Right cardiac atrium (tissue), 5 donors: ENCODE measurements around the gene AKTIP. TPM values are rescaled to one million over a fixed set of nuclear protein-coding genes. Genes with fewer than 3 reads are reported as not detected.
A peak's percentile ranks its signal among the peaks of the same experiment; 100 is the strongest.

Experiments
- ATAC-seq, 2 donors: fragments of 200-7000 bp; cut with Tn5 transposase; one replicate each; pipeline versions ENCODE4 v1.8.0 to v1.9.1; 2020; ENCODE audit warnings: moderate library complexity in 2 of 2, mild to moderate bottlenecking in 1 of 2
- DNase-seq, 3 donors: peaks; one replicate each; pipeline ENCODE4 v3.0.0-alpha.2; 2020
- H3K27ac ChIP-seq: one replicate; pipeline ENCODE4 v1.5.1; 2013; ENCODE audit warnings: mild to moderate bottlenecking, low read length, control low read depth, moderate library complexity
- H3K27me3 ChIP-seq: one replicate; pipeline ENCODE4 v1.6.1; 2013; ENCODE audit not compliant: control insufficient read depth, insufficient read depth
- H3K4me1 ChIP-seq: one replicate; pipeline ENCODE4 v1.6.1; 2013; ENCODE audit warnings: low read length; ENCODE audit not compliant: control insufficient read depth, insufficient read depth
- H3K4me3 ChIP-seq: one replicate; pipeline ENCODE4 v1.5.1; 2013; ENCODE audit warnings: low read length, control low read depth
- H3K9me3 ChIP-seq: one replicate; pipeline ENCODE4 v1.6.1; 2013; ENCODE audit warnings: low read length; ENCODE audit not compliant: control insufficient read depth
- WGBS: extraction: QIAGEN DNeasy Blood & Tissue Kit; methylation state at CpG from one replicate; pipeline ENCODE4 v1.1.7; 2013; 5-methylcytosine and 5-hydroxymethylcytosine counted together
- intact Hi-C, 4 donors: fragments of 100-400 bp; cut with DNase I; formaldehyde crosslinking; loops; one replicate each; pipeline versions ENCODE4 v1.11.0 to v1.14.0; 2022 to 2023
- polyA plus RNA-seq: library from polyadenylated mRNA; stranded (reverse); fragments of 200-250 nt; gene quantifications from one replicate; pipeline ENCODE4 v1.2.3, GENCODE V29; 2013
- total RNA-seq, 4 donors: library from RNA; stranded (reverse); fragmentation: NEBNext Ultra II Directional; extraction: Animal tissue kit (Norgen Biotek cat#: 25700); gene quantifications; one replicate each; pipeline ENCODE4 v1.2.1, GENCODE V29; 2021
- donor health status: healthy with polysubstance abuse.
- donor health status: DM: no; HTN: yes; CAD: no.
- donor health status: DM: no; HTN: no; CAD: no.
- donor health status: DM: no; HTN: yes; CAD: no; lungs with severe emphysema.
- donor health status: DM: yes; HTN: yes; CAD: no.

Gene AKTIP
- total and polyA plus RNA-seq, 5 donors: 49.5 to 74.7 (median 69.4) TPM

DNA sequence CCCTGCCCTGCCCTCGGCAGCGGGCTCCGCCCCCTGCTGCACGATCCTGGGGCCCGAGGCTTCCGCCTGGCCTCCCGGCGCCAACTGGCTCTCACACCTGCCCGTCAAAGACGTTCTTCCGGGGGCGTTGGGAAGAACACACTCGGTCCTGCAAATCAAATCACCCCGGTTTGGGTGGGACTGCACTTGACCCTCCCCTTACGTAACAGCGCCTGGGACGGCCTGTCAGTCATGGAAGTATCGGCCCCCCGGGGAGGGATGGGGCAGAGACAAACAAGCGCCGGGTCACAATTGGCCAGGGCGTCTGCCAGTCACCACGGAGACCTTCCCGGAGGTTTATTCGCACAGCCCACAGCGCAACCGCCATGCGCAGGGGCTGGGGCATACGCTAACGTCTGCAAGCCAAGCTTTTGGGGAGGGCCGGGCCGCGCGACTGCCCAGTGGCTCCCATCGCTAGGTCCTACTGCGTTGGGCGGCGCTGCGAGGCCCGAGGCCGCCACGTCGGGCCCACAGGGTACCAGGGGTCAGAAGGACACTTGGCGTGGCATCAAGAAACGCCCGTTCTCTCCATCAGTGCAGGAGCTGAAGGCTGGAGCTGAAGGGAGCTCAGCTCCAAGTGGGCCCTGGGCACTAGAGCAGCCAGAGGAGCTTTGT lies 388 bp upstream of the AKTIP start:
- peak; percentile 100 for DNase-seq
- Histone ChIP-seq H3K4me3 (peak overlapping the region; percentile 57), H3K9me3 (no peaks in the 10 kb centered on the region), H3K4me1 (peaks cover 12% of the 10 kb centered on the region), H3K27me3 (no peaks in the 10 kb centered on the region), H3K27ac (peak overlapping the region; percentile 100)
- peak; percentile 95 to 96 for ATAC-seq
- under 1% methylated on average over 46 of the region's 46 CpGs for WGBS
- intact Hi-C loops: no loop called here

DNA sequence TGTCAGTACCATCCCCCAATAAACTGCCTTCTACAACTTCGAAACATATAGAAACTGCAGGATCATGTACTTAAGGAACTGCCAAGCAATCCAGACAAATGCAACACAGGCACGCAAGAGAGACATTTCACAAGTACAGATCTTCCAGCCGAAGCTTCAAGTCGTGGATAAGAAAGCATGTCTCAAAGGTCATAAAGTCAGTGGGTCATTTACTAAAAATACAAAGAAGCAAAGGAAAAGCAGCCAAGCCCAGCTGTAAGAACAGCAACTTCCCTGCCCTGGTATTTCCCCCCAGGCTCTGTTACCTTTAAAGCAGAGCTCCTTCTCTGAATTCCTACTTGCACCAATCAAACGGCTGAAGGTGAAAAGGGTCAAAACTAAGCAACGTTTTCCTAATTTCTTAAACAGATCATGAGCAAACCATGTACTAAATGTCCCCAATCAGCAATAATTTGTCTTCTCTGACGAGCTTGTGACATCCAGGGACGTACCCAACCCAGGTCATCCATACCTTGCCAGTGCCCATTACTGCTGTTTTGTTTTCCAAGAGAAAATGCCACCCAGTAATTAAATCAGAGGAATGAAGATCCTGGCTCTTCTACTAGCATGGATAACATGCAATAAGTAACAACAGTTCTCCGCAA lies 1.7 kb downstream of the AKTIP start:
- no peak for DNase-seq
- no peak for ATAC-seq
- intact Hi-C loops: no loop called here
- H3K9me3 ChIP-seq: no peaks in the 10 kb centered on the region
- H3K4me3 ChIP-seq: peak overlapping the region; percentile 57
- no peaks in the 10 kb centered on the region for H3K27me3 ChIP-seq
- WGBS: 44% methylated on average over 9 of the region's 9 CpGs
- peaks cover 12% of the 10 kb centered on the region for H3K4me1 ChIP-seq
- H3K27ac ChIP-seq: peak overlapping the region; percentile 25

DNA sequence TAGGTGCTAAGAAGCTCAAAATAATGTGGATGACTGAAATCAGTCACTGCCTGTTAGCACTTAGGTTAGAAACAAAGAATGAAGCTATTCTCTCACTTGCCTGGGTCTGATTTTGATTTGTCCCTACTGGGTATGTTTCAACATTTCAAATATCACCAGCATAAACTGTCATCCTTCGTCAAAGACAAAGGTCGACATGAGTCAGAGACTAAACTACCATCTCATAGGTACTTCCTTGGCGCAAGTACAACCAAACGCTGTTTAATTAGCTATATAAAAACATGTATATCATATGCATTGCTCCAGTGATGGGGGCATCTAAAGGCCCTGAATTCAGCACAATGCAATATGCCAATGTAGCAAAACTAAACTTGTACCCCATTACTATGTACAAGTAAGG lies 4.0 kb downstream of the AKTIP start:
- Histone ChIP-seq H3K4me3 (no peak overlapping the region), H3K27ac (no peak overlapping the region), H3K9me3 (no peaks in the 10 kb centered on the region), H3K27me3 (no peaks in the 10 kb centered on the region), H3K4me1 (peaks cover 4% of the 10 kb centered on the region)
- WGBS: 90% methylated on average over 4 of the region's 4 CpGs
- DNase-seq (no peak), ATAC-seq (no peak)
- intact Hi-C loops: no loop called here

DNA sequence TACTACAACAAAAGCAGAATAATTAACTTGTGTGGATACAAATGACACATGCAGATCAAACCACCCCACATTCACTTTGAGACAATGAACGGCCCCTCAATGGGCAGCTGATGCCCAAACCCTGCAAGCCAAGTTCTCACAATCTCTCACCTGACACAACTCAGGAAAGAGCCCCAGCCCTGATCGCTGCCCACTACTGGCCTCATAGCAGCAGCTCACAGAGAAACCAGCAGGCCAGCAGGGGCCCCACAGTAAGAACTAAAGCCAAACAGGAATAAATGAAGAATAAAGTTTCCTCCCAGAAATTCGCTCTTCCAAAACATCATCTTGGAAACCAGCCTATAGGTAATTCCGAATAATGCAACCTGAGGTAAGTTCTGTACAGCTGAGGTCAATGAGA lies 7.7 kb downstream of the AKTIP start:
- DNase-seq (no peak), ATAC-seq (no peak)
- H3K27ac ChIP-seq: no peak overlapping the region
- H3K4me1 ChIP-seq: no peaks in the 10 kb centered on the region
- H3K9me3 ChIP-seq: no peaks in the 10 kb centered on the region
- intact Hi-C loops: no loop called here
- no peaks in the 10 kb centered on the region for H3K27me3 ChIP-seq
- H3K4me3 ChIP-seq: no peak overlapping the region
- 91% methylated on average over 4 of the region's 4 CpGs for WGBS

DNA sequence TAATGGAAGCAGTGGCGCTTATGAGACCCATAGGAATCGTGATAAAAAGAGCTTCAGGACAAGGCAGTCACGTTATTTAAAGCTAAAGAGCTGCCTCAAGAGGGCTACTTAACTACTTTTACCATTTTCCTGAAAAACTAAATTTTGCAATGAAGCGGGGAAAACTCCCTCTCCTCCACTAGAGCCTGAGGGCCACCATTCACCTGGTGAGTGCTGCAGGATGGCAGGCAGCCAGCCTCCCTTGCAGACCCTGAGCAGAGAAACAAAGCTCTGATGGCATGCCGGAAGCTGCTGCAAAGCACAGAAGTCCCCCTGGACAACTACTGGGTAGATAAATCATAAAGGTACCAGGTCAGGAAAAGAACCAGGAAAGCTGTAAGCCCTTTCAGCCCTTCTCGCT lies 8.4 kb downstream of the AKTIP start:
- ATAC-seq (no peak), DNase-seq (no peak)
- WGBS: 93% methylated on average over 6 of the region's 6 CpGs

DNA sequence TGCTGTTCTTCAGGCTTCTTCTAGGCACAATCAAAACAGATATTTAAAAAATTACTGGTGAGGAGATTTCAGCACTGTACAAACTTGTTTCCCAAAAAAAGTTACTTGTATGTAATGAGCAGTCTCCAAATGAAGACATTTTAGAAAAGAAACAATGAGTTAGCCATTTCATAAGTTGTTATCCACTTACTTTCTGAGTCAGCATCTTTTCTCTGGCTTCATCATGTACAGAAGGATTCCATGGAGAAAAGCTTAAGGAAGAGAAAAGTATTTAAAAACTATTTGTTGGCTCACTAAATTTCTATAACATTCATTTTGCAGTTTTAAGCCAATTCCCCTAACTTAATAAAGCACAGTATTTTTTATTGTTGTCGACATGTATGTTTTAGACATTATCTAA lies 10.5 kb downstream of the AKTIP start:
- intact Hi-C loops: no loop called here
- H3K27ac ChIP-seq: no peak overlapping the region
- 91% methylated on average over 1 of the region's 1 CpG for WGBS
- H3K4me3 ChIP-seq: no peak overlapping the region
- no peaks in the 10 kb centered on the region for H3K27me3 ChIP-seq
- no peaks in the 10 kb centered on the region for H3K9me3 ChIP-seq
- no peak for ATAC-seq
- H3K4me1 ChIP-seq: no peaks in the 10 kb centered on the region
- no peak for DNase-seq

More for the DNA sequence above, 8.4 kb downstream of the AKTIP start:
- H3K27ac ChIP-seq: no peak overlapping the region
- H3K4me3 ChIP-seq: no peak overlapping the region
- no peaks in the 10 kb centered on the region for H3K27me3 ChIP-seq
- no peaks in the 10 kb centered on the region for H3K4me1 ChIP-seq
- intact Hi-C loops: no loop called here
- no peaks in the 10 kb centered on the region for H3K9me3 ChIP-seq

DNA sequence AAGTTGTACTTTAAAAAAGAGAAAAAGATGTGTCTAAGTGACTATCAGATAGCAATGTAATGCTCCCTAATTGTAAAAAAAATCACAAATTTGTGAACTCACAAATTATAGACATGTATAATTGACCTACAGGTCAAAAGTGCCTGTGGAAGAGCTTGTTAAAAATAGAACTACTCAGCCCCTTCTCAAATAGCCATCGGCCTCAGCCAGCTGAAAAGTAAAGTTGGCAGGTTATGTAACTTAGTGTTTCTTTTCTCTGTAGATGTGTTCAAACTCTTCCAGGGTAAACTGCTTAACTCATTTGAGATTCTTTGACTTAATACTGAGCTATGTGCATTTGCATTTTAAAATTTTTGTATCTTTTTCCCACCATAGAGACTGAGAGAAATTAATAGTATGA lies 13.3 kb downstream of the AKTIP start:
- intact Hi-C loops: no loop called here
- H3K4me1 ChIP-seq: no peaks in the 10 kb centered on the region
- H3K27ac ChIP-seq: no peak overlapping the region
- DNase-seq: no peak
- ATAC-seq: no peak
- no peaks in the 10 kb centered on the region for H3K27me3 ChIP-seq
- H3K4me3 ChIP-seq: no peak overlapping the region
- H3K9me3 ChIP-seq: no peaks in the 10 kb centered on the region
- 50% methylated on average over 1 of the region's 1 CpG for WGBS

DNA sequence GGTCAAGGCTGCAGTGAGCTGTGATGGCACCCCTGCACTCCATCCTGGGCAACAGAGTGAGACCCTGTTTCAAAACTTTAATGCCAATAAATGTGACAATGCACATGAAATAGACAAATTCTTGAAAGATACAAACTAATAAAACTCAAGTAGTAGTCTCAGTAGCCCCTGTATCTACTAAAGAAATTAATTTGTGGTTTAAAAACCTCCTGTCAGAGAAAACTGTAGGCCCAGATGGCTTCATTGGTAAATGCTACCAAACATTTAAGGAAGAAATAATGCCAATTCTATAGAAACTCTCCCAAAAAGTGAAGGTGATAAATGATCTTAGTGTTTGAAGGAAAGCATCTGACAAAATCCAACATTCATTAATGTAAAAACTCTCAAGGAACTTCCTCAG lies 16.8 kb downstream of the AKTIP start:
- ATAC-seq (no peak), DNase-seq (no peak)
- no peak overlapping the region for H3K4me3 ChIP-seq
- H3K9me3 ChIP-seq: no peaks in the 10 kb centered on the region
- intact Hi-C loops: no loop called here
- H3K27ac ChIP-seq: no peak overlapping the region
- H3K4me1 ChIP-seq: no peaks in the 10 kb centered on the region
- H3K27me3 ChIP-seq: no peaks in the 10 kb centered on the region

DNA sequence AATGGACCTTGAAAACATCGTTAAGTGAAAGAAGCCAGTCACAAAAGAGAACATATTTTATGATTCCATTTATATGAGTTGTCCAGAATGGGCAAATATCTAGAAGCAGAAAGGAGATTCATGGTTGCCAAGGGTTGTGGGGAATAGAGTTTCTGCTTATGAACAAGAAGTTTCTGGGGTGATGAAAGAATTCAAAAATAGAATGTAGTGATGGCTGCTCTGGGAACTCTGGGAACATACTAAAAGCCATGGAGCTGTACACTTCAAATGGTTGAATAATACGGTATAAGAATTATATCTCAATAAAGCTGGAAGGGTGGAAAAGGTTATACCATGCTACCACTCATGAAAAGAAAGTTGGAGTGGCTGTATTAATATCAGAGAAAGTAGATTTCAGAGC lies 18.5 kb downstream of the AKTIP start:
- H3K4me1 ChIP-seq: no peaks in the 10 kb centered on the region
- intact Hi-C loops: no loop called here
- no peaks in the 10 kb centered on the region for H3K9me3 ChIP-seq
- WGBS: 98% methylated on average over 2 of the region's 2 CpGs
- DNase-seq (no peak), ATAC-seq (no peak)
- H3K27me3 ChIP-seq: no peaks in the 10 kb centered on the region
- no peak overlapping the region for H3K27ac ChIP-seq
- no peak overlapping the region for H3K4me3 ChIP-seq

DNA sequence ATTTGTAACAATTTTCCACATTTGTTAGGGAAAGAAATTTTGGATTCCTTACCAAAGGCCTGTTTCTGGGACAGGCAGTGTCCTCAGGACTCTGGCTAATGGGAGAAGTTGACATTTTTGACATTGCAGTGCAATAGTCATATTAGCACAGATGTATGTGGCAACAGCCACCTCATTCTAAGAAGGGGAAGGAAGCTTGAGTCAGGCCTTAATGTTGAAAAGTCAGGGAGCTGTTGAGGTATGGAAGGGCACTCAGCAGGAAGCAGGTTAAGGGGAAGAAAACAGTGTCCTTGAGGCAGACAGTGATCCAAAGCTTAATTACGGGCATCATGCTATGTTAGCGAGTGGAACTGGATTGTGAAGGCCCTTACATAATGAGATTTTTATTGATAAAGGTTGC lies 20.9 kb downstream of the AKTIP start:
- Histone ChIP-seq H3K9me3 (no peaks in the 10 kb centered on the region), H3K4me3 (no peak overlapping the region), H3K4me1 (no peaks in the 10 kb centered on the region), H3K27ac (no peak overlapping the region), H3K27me3 (no peaks in the 10 kb centered on the region)
- intact Hi-C loops: no loop called here
- ATAC-seq: peak in 1 of 2 donors; percentile 36
- 92% methylated on average over 2 of the region's 2 CpGs for WGBS
- DNase-seq: no peak

DNA sequence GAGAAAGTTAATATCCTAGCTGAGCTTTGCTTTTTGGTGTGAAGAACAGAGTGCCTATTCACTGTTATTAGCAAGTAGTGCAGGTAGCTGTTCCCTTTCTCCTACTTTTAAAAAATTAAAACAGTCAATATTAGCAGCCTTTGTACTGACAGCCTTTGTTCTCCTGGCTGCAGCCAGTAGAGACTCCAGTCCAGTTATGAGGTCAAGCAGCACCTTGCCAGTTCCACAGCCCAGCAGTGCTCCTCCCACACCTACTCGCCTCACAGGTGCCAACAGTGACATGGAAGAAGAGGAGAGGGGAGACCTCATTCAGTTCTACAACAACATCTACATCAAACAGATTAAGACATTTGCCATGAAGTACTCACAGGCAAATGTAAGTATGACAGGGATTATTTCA lies 22.6 kb downstream of the AKTIP start:
- intact Hi-C loops: no loop called here
- Histone ChIP-seq H3K9me3 (no peaks in the 10 kb centered on the region), H3K27me3 (no peaks in the 10 kb centered on the region), H3K4me1 (no peaks in the 10 kb centered on the region), H3K27ac (no peak overlapping the region), H3K4me3 (no peak overlapping the region)
- 100% methylated on average over 1 of the region's 1 CpG for WGBS
- no peak for ATAC-seq
- DNase-seq: no peak

DNA sequence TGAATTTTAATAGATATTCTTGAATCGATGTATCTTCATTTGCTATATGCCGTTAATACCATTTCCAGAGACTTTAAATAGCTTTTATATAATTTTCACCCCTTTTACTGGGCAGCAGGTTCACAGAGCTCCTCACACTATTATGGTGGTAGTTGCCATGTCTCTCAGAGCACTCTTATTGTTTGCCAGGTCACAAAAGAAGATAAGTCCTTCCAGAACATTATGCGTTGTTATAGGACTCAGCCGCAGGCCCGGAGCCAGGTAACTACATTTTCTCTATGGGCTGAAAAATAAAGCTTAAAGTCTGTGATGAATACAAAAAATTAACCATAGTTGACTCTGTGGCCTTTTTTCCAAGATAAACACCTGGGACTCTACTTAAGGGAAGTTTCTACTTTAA lies 24.0 kb downstream of the AKTIP start:
- H3K27ac ChIP-seq: no peak overlapping the region
- no peaks in the 10 kb centered on the region for H3K27me3 ChIP-seq
- 98% methylated on average over 5 of the region's 5 CpGs for WGBS
- ATAC-seq: no peak
- DNase-seq: no peak
- H3K9me3 ChIP-seq: no peaks in the 10 kb centered on the region
- H3K4me1 ChIP-seq: no peaks in the 10 kb centered on the region
- no peak overlapping the region for H3K4me3 ChIP-seq
- intact Hi-C loops: no loop called here
